H1 (cell line): ENCODE measurements around the gene PRKN. TPM values are rescaled to one million over a fixed set of nuclear protein-coding genes. Genes with fewer than 3 reads are reported as not detected.

Source experiments
- CTCF ChIA-PET: fragments of 300-600 bp; sonication (Branson Sonifier 250); formaldehyde crosslinking; loops from one replicate; lab custom pipeline; 2021; ENCODE audit not compliant: partially characterized antibody; lab: Charles Lee
- POLR2A ChIA-PET: fragments of 300-600 bp; sonication (Branson Sonifier 250); formaldehyde crosslinking; loops from one replicate; lab custom pipeline; 2021; ENCODE audit warnings: inconsistent platforms; ENCODE audit not compliant: partially characterized antibody; lab: Charles Lee
- DNase-seq, 2 experiments: peaks; one replicate each; pipeline versions ENCODE4 v3.0.0 to v3.0.0-alpha.2; 2010 to 2022; ENCODE audit warnings: low spot score in 2 of 2, low read depth in 1 of 2, mixed read lengths in 1 of 2
- FAIRE-seq: peaks from 2 replicates; lab custom pipeline; 2011; peaks lifted over from hg19 to GRCh38; lab: Jason Lieb, UNC
- H2AFZ ChIP-seq: 2 replicates; pipeline ENCODE4 v1.8.1; 2012; ENCODE audit warnings: low read length, inconsistent platforms
- H2AK5ac ChIP-seq: 2 replicates; pipeline ENCODE4 v1.6.1; 2013; ENCODE audit warnings: low read depth, low read length
- H2BK120ac ChIP-seq: replicated peaks from 2 replicates; pipeline ENCODE3; 2013; ENCODE audit warnings: low read depth, low read length, inconsistent platforms
- H2BK12ac ChIP-seq: 2 replicates; pipeline ENCODE4 v1.6.1; 2013; ENCODE audit warnings: low read depth, low read length
- H2BK15ac ChIP-seq: 2 replicates; pipeline ENCODE4 v1.6.1; 2013; ENCODE audit warnings: low read length
- H2BK20ac ChIP-seq: 2 replicates; pipeline ENCODE4 v1.6.1; 2013; ENCODE audit warnings: low read length
- H2BK5ac ChIP-seq: 2 replicates; pipeline ENCODE4 v1.6.1; 2013; ENCODE audit warnings: low read depth, low read length
- H3K14ac ChIP-seq: 2 replicates; pipeline ENCODE4 v1.6.1; 2013; ENCODE audit warnings: inconsistent platforms; ENCODE audit not compliant: insufficient read length
- H3K18ac ChIP-seq: 2 replicates; pipeline ENCODE4 v1.6.1; 2013; ENCODE audit warnings: low read length; ENCODE audit errors: extremely low read depth
- H3K23ac ChIP-seq: 2 replicates; pipeline ENCODE4 v1.6.1; 2013; ENCODE audit warnings: inconsistent platforms; ENCODE audit not compliant: insufficient read length
- H3K23me2 ChIP-seq: 2 replicates; pipeline ENCODE4 v1.6.1; 2013; ENCODE audit warnings: low read depth, low read length
- H3K27ac ChIP-seq: 2 replicates; pipeline ENCODE4 v1.6.1; 2011; ENCODE audit warnings: low read depth, low read length, inconsistent platforms
- H3K27me3 ChIP-seq, 4 experiments: replicated peaks in 1 of 4; 1 replicate in 1 of 4; 2 replicates in 3 of 4; pipeline versions ENCODE4 v1.6.1 to v1.8.1; 2011 to 2013; ENCODE audit warnings: low read length in 3 of 4, mild to moderate bottlenecking in 3 of 4, inconsistent platforms in 2 of 4, mixed read lengths in 2 of 4, moderate library complexity in 1 of 4; ENCODE audit not compliant: control insufficient read depth in 3 of 4, insufficient read depth in 3 of 4; ENCODE audit errors: extremely low read depth in 1 of 4
- H3K36me3 ChIP-seq, 4 experiments: 2 replicates each; pipeline versions ENCODE4 v1.6.1 to v1.8.1; 2011 to 2013; ENCODE audit warnings: mild to moderate bottlenecking in 4 of 4, low read length in 3 of 4, moderate library complexity in 2 of 4, control low read depth in 1 of 4, inconsistent platforms in 1 of 4; ENCODE audit not compliant: insufficient read depth in 4 of 4, control insufficient read depth in 2 of 4
- H3K4ac ChIP-seq: replicated peaks from 2 replicates; pipeline ENCODE3; 2013; ENCODE audit warnings: low read length, low read depth, mixed read lengths, inconsistent platforms; ENCODE audit not compliant: insufficient read length
- H3K4me1 ChIP-seq, 4 experiments: replicated peaks in 1 of 4; 1 replicate in 1 of 4; 2 replicates in 3 of 4; pipeline versions ENCODE4 v1.6.1 to v1.8.1; 2011 to 2013; ENCODE audit warnings: low read length in 3 of 4, inconsistent platforms in 2 of 4, mixed read lengths in 1 of 4; ENCODE audit not compliant: insufficient read depth in 4 of 4, control insufficient read depth in 3 of 4
- H3K4me2 ChIP-seq, 2 experiments: 2 replicates each; pipeline versions ENCODE4 v1.6.1 to v1.8.1; 2011 to 2013; ENCODE audit warnings: low read depth in 2 of 2, low read length in 2 of 2, control low read depth in 1 of 2, inconsistent platforms in 1 of 2, mild to moderate bottlenecking in 1 of 2; ENCODE audit not compliant: insufficient read depth in 1 of 2
- H3K4me3 ChIP-seq, 4 experiments: fragments of 200-600, 300-600 bp in 1 of 4; sonication (generic), shearing (Covaris generic), sonication (Bioruptor Twin) in 1 of 4; 2 replicates each; pipeline versions ENCODE4 v1.5.1 to v1.8.1; 2011 to 2016; ENCODE audit warnings: low read length in 4 of 4, low read depth in 3 of 4, control low read depth in 2 of 4, inconsistent platforms in 2 of 4, mild to moderate bottlenecking in 2 of 4, mixed read lengths in 1 of 4, moderate library complexity in 1 of 4; ENCODE audit not compliant: insufficient read depth in 2 of 4; ENCODE audit errors: extremely low read depth in 1 of 4
- H3K56ac ChIP-seq: replicated peaks from 2 replicates; pipeline ENCODE3; 2013; ENCODE audit warnings: low read depth, mild to moderate bottlenecking, mixed read lengths, low read length, inconsistent platforms; ENCODE audit not compliant: insufficient read length
- H3K79me1 ChIP-seq: 2 replicates; pipeline ENCODE4 v1.6.1; 2013; ENCODE audit warnings: low read depth, low read length, control low read depth
- H3K79me2 ChIP-seq, 2 experiments: 2 replicates each; pipeline versions ENCODE4 v1.6.1 to v1.8.1; 2012 to 2013; ENCODE audit warnings: low read length in 2 of 2, mild to moderate bottlenecking in 2 of 2, inconsistent platforms in 1 of 2; ENCODE audit not compliant: insufficient read depth in 2 of 2, control insufficient read depth in 1 of 2
- H3K9ac ChIP-seq, 4 experiments: replicated peaks in 1 of 4; 1 replicate in 1 of 4; 2 replicates in 3 of 4; pipeline versions ENCODE4 v1.6.1 to v1.8.1; 2011 to 2013; ENCODE audit warnings: low read depth in 3 of 4, low read length in 3 of 4, control low read depth in 2 of 4, mild to moderate bottlenecking in 2 of 4, moderate library complexity in 2 of 4, inconsistent platforms in 1 of 4; ENCODE audit errors: extremely low read depth in 1 of 4
- H3K9me3 ChIP-seq, 2 experiments: 2 replicates each; pipeline versions ENCODE4 v1.6.1 to v1.8.1; 2012 to 2013; ENCODE audit warnings: mild to moderate bottlenecking in 2 of 2, moderate library complexity in 2 of 2, control low read depth in 1 of 2, inconsistent platforms in 1 of 2, low read depth in 1 of 2, low read length in 1 of 2, mixed read lengths in 1 of 2; ENCODE audit not compliant: insufficient read depth in 2 of 2
- H4K20me1 ChIP-seq, 2 experiments: replicated peaks in 1 of 2; 2 replicates each; pipeline versions ENCODE3 to v1.8.1; 2011 to 2013; ENCODE audit warnings: inconsistent platforms in 2 of 2, low read length in 2 of 2, mild to moderate bottlenecking in 1 of 2; ENCODE audit not compliant: insufficient read depth in 2 of 2, control insufficient read depth in 1 of 2
- H4K5ac ChIP-seq: 2 replicates; pipeline ENCODE4 v1.6.1; 2013; ENCODE audit warnings: low read length, low read depth, mixed read lengths, inconsistent platforms; ENCODE audit not compliant: insufficient read length
- H4K8ac ChIP-seq: 2 replicates; pipeline ENCODE4 v1.8.0; 2013; ENCODE audit warnings: mild to moderate bottlenecking, moderate library complexity, low read length, inconsistent platforms; ENCODE audit not compliant: insufficient read depth; ENCODE audit errors: extremely low read depth
- H4K91ac ChIP-seq: replicated peaks from 2 replicates; pipeline ENCODE3; 2013; ENCODE audit warnings: low read length, mixed read lengths, inconsistent platforms; ENCODE audit not compliant: insufficient read length
- CBX5 ChIP-seq: fragments of 300-800, 300-1000 bp; sonication (generic); IDR thresholded peaks from 2 replicates; pipeline ENCODE4 v1.7.1; 2016; ENCODE audit warnings: antibody characterized with exemption, low read length, low read depth
- HDAC2 ChIP-seq, 2 experiments: fragments of 300-600 bp in 1 of 2; sonication (generic) in 1 of 2; IDR thresholded peaks; 2 replicates each; pipeline ENCODE4 v1.6.1; 2011 to 2012; ENCODE audit warnings: low read depth in 2 of 2, low read length in 2 of 2, mild to moderate bottlenecking in 2 of 2, moderate library complexity in 2 of 2, borderline replicate concordance in 1 of 2, inconsistent platforms in 1 of 2
- JUND ChIP-seq: IDR thresholded peaks from 2 replicates; pipeline ENCODE4 v1.6.1; 2011; ENCODE audit warnings: mild to moderate bottlenecking, improper control_type of control experiment, low read length
- RAD21 ChIP-seq, 2 experiments: IDR thresholded peaks in 1 of 2; conservative IDR thresholded peaks in 1 of 2; 2 replicates each; pipeline ENCODE4 v1.6.1; 2011; ENCODE audit warnings: low read depth in 2 of 2, low read length in 2 of 2, improper control_type of control experiment in 1 of 2, inconsistent platforms in 1 of 2, mild to moderate bottlenecking in 1 of 2, moderate library complexity in 1 of 2
- SIRT6 ChIP-seq: IDR thresholded peaks from one replicate; pipeline ENCODE4 v1.7.1; 2012; ENCODE audit warnings: low read length, inconsistent platforms
- TCF12 ChIP-seq: IDR thresholded peaks from 2 replicates; pipeline ENCODE4 v1.6.1; 2011; ENCODE audit warnings: low read depth, mild to moderate bottlenecking, low read length
- ZNF274 ChIP-seq: IDR thresholded peaks from 2 replicates; pipeline ENCODE4 v1.7.0; 2012; ENCODE audit warnings: low read length, borderline replicate concordance; ENCODE audit errors: extremely low read depth
- WGBS, 2 experiments: shearing (Covaris generic) in 1 of 2; methylation state at CpG; one replicate each; pipeline versions ENCODE4 v1.1.6 to v1.1.7; 2013 to 2015; ENCODE audit warnings: low lambda C conversion rate in 2 of 2, mixed read lengths in 2 of 2, inconsistent platforms in 1 of 2, low coverage in 1 of 2, missing lambda C conversion rate in 1 of 2; ENCODE audit not compliant: insufficient replicate concordance in 2 of 2, insufficient coverage in 1 of 2, insufficient read length in 1 of 2; ENCODE audit errors: extremely low coverage in 1 of 2, missing lambda C conversion rate in 1 of 2; 5-methylcytosine and 5-hydroxymethylcytosine counted together
- polyA plus RNA-seq, 7 experiments: library from polyadenylated mRNA; depleted of rRNA in 3 of 7; stranded (reverse) in 5 of 7; unstranded in 2 of 7; fragments of >200 nt in 5 of 7; fragments of 200-250 nt in 2 of 7; gene quantifications; 1 replicate in 5 of 7; 2 replicates in 1 of 7; 4 replicates in 1 of 7; pipeline versions ENCODE4 v1.2.1 to v1.2.3, GENCODE V29; 2011 to 2013; ENCODE audit warnings: missing spikeins in 2 of 7, mixed read lengths in 2 of 7
- total RNA-seq: library from RNA; stranded (reverse); fragmentation: NEBNext Ultra II Directional; extraction: Animal tissue kit (Norgen Biotek cat#: 25700); gene quantifications from 2 replicates; pipeline ENCODE4 v1.2.1, GENCODE V29; 2021
- TF ChIP-seq, protein P1 (sequence below), 3 experiments: IDR thresholded peaks; 1 replicate in 2 of 3; 2 replicates in 1 of 3; pipeline versions ENCODE4 v1.5.1 to v1.6.1; 2011; ENCODE audit warnings: low read length in 3 of 3, mild to moderate bottlenecking in 3 of 3, inconsistent platforms in 2 of 3, low read depth in 1 of 3, moderate library complexity in 1 of 3; ENCODE audit not compliant: insufficient read depth in 1 of 3; ENCODE audit errors: control extremely low read depth in 1 of 3

PRKN gene
- total and polyA plus RNA-seq, 2 of the 8 experiments (the other 6 are each of a cell fraction or from before 2014, with no cell fraction given) = 0.13 to 0.29 TPM

DNA sequence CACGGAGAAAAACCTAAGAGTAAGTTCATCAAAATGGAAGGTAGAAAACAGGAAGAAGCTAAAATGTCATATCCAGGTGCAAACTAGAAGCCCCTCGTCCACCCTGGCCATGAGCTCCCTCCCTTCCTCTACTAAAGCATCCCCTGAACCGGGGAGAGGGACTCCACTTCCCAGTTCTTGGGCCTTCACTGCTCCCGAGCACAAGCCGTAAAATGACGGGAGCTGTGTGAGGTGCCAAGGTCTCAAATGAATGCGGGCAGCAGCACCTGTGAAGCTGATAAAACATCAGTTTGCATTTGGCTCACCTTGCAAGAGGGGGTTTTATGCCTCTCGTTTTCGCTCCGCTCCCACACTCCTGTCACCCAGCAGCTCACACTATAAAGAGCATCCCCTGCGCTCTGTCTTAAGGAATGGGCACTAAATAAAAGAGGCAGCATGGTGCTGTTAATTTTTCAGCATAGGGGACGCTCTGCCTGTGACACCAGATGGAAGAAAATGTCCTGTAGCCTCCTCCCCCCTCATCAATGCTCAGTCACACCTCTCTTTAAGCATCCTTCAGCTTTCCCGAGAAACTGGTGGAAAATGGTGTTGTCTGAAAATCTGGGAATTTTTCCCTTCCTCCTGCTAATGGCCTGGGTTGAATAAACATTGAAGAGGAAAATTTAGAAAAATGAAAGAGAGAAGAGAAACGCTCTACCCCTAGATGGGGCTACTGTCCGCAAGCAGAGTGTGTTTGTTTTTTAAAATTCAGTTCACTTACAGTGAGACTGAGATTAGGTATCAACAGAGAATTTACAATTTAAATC, 890.7 kb downstream of the PRKN start:
- Histone ChIP-seq H3K4me1 (peaks cover 3 to 15% (median 6%) of the 10 kb centered on the region in 4 experiments), H3K4ac (no peak overlapping the region), H3K4me3 (no peak overlapping the region), H3K79me1 (no peaks in the 10 kb centered on the region), H3K9me3 (no peaks in the 10 kb centered on the region), H3K27me3 (no peaks in the 10 kb centered on the region), H3K36me3 (no peaks in the 10 kb centered on the region), H2BK12ac (no peak overlapping the region), H2AFZ (0 out of 2 replicates have a peak overlapping the region, but pooled peaks have one; percentile 12), H3K9ac (no peak overlapping the region), H3K23ac (no peak overlapping the region), H3K56ac (no peak overlapping the region), H3K79me2 (no peaks in the 10 kb centered on the region), H3K27ac (no peak overlapping the region), H2BK20ac (no peak overlapping the region), H4K91ac (no peak overlapping the region), H4K5ac (no peak overlapping the region), H2BK5ac (no peak overlapping the region), H2AK5ac (no peak overlapping the region), H3K23me2 (no peaks in the 10 kb centered on the region), H2BK15ac (no peak overlapping the region), H3K14ac (no peak overlapping the region), H3K18ac (no peak overlapping the region), H2BK120ac (no peak overlapping the region), H4K20me1 (no peaks in the 10 kb centered on the region), H4K8ac (no peak overlapping the region), H3K4me2 (no peak overlapping the region)
- FAIRE-seq = peak; percentile 48
- no peak for DNase-seq
- ChIA-PET CTCF (interaction anchor here (0.7 to 1.5 kb wide), 15 partner anchors 9 to 388 kb away, joined by 3 to 4 read pairs (median 3); no protein-coding TSS in a partner anchor), POLR2A (no interaction called here)
- WGBS, 2 experiments = 84% methylated on average over 15 of the region's 15 CpGs; no CpG with 5 or more reads in 1 of the 2 experiments
- no peak for TF ChIP-seq HDAC2 (IDR thresholded peaks at IDR 0.05; ENCODE audit: borderline replicate concordance in 1 of 2, low read depth in 2 of 2, low read length in 2 of 2)
- TF ChIP-seq TCF12 = no peak
- TF ChIP-seq SIRT6 = no peak
- TF ChIP-seq CBX5 = no peak
- TF ChIP-seq RAD21 (IDR thresholded peaks at IDR 0.05 in 1 of 2, conservative IDR thresholded peaks at IDR 0.05 in 1 of 2; ENCODE audit: low read depth in 2 of 2, low read length in 2 of 2) = peak; percentile 73 to 77
- no peak for TF ChIP-seq ZNF274
- TF ChIP-seq JUND = no peak
- TF ChIP-seq, protein P1, sequence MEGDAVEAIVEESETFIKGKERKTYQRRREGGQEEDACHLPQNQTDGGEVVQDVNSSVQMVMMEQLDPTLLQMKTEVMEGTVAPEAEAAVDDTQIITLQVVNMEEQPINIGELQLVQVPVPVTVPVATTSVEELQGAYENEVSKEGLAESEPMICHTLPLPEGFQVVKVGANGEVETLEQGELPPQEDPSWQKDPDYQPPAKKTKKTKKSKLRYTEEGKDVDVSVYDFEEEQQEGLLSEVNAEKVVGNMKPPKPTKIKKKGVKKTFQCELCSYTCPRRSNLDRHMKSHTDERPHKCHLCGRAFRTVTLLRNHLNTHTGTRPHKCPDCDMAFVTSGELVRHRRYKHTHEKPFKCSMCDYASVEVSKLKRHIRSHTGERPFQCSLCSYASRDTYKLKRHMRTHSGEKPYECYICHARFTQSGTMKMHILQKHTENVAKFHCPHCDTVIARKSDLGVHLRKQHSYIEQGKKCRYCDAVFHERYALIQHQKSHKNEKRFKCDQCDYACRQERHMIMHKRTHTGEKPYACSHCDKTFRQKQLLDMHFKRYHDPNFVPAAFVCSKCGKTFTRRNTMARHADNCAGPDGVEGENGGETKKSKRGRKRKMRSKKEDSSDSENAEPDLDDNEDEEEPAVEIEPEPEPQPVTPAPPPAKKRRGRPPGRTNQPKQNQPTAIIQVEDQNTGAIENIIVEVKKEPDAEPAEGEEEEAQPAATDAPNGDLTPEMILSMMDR (IDR thresholded peaks at IDR 0.05; ENCODE audit: control extremely low read depth in 1 of 3, insufficient read depth in 1 of 3, low read depth in 1 of 3, low read length in 3 of 3) = peak in 2 of 3 experiments; percentile 33 to 57; a peak in 2 of 4 replicates
